Small intestine (tissue), 7 donors: ENCODE measurements around the gene LYPD6. TPM values are rescaled to one million over a fixed set of nuclear protein-coding genes. Genes with fewer than 3 reads are reported as not detected.

Experiments
- DNase-seq, 2 donors: peaks; one replicate each; pipeline versions ENCODE4 v3.0.0 to v3.0.0-alpha.2; 2013
- FAIRE-seq: peaks from 2 replicates; lab custom pipeline; 2012; peaks lifted over from hg19 to GRCh38; lab: Jason Lieb, UNC
- H3K27ac ChIP-seq, 3 donors: one replicate each; pipeline ENCODE4 v1.5.1; 2013; ENCODE audit warnings: low read length in 2 of 3, mild to moderate bottlenecking in 2 of 3, control low read depth in 1 of 3, inconsistent platforms in 1 of 3, low read depth in 1 of 3, moderate library complexity in 1 of 3
- H3K27me3 ChIP-seq, 3 donors: one replicate each; pipeline ENCODE4 v1.6.1; 2013; ENCODE audit warnings: low read length in 3 of 3, inconsistent platforms in 1 of 3; ENCODE audit not compliant: control insufficient read depth in 3 of 3, insufficient read depth in 3 of 3
- H3K36me3 ChIP-seq, 3 donors: one replicate each; pipeline ENCODE4 v1.6.1; 2013; ENCODE audit warnings: low read length in 3 of 3, inconsistent platforms in 1 of 3, low read depth in 1 of 3, mild to moderate bottlenecking in 1 of 3, moderate library complexity in 1 of 3; ENCODE audit not compliant: control insufficient read depth in 3 of 3, insufficient read depth in 2 of 3
- H3K4me1 ChIP-seq, 3 donors: one replicate each; pipeline ENCODE4 v1.6.1; 2013; ENCODE audit warnings: low read length in 2 of 3, inconsistent platforms in 1 of 3, low read depth in 1 of 3, mild to moderate bottlenecking in 1 of 3, moderate library complexity in 1 of 3; ENCODE audit not compliant: control insufficient read depth in 3 of 3, insufficient read depth in 2 of 3
- H3K4me3 ChIP-seq, 3 donors: one replicate each; pipeline ENCODE4 v1.5.1; 2013; ENCODE audit warnings: low read length in 3 of 3, control low read depth in 1 of 3, inconsistent platforms in 1 of 3, low read depth in 1 of 3, mild to moderate bottlenecking in 1 of 3, moderate library complexity in 1 of 3
- H3K9me3 ChIP-seq, 2 donors: one replicate each; pipeline ENCODE4 v1.6.1; 2013; ENCODE audit warnings: low read depth in 1 of 2, low read length in 1 of 2; ENCODE audit not compliant: control insufficient read depth in 2 of 2, insufficient read depth in 1 of 2
- WGBS, 3 donors: extraction: QIAGEN DNeasy Blood & Tissue Kit; methylation state at CpG; one replicate each; pipeline ENCODE4 v1.1.7; 2013; 5-methylcytosine and 5-hydroxymethylcytosine counted together
- polyA plus RNA-seq, 4 donors: library from polyadenylated mRNA; stranded (reverse) in 3 of 4; unstranded in 1 of 4; fragments of 200-250 nt in 3 of 4; fragments of 120-200 nt in 1 of 4; gene quantifications; one replicate each; pipeline versions ENCODE4 v1.2.1 to v1.2.3, GENCODE V29; 2013
- donor health status: healthy with polysubstance abuse.
- donor health status: control.
- donor health status: control.
- donor health status: Bipolar disorder and iron deficiency.
- donor health status: healthy.

Gene LYPD6
- polyA plus RNA-seq, 4 donors: 1.8 to 4.6 (median 2.8) TPM

DNA sequence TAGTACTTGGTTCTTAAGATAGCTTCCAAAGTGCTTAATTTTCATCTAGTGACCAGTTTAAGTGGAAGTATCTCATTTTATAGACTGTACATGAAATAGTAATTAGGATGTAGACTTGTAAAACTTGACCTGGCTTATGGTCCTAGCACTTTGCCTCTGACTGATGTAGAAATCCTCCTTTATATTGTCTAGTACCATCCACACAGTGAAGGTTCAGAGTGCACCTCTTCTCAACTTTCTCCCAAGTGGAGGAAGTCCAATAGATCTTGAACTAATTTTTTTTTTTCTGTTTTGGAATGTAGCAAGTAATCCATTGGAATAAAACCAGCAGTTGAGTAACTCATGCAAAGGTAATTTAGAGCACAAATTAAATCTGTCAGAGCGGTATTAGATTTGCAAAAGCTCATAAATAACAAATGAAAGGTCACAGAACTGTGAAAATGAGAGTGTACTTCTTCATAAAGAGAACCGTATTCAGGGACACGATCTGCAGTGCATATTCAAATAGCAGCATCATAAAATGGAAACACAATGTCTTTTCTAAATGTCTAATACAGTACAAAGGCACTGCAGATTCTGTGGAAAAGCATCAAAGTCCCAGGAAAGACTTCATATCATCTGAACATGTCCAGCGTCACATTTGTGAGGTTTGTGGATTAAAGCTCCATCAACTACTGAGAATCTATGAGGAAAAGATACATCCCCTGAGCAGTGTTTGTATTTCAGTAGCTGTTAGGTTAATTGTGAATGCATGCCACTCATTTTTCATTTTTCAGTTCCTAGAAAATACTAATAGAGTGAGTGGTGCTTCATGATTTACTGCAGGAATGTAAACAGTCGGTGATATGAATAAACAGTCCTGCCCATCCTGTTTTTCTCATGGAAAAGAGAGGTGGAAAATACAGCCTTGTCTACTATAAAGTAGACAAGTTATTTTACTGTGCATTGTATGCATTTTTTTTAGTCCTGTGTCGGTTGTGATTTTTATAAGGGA lies 100.7 kb downstream of the LYPD6 start:
- no peaks in the 10 kb centered on the region for H3K4me1 ChIP-seq
- peaks cover 0 to 9% of the 10 kb centered on the region in 2 donors for H3K9me3 ChIP-seq
- no peaks in the 10 kb centered on the region for H3K36me3 ChIP-seq
- DNase-seq: peak in 1 of 2 donors; percentile 54
- WGBS, 3 donors: 54 to 82% (median 70%) methylated on average over 6 of the region's 6 CpGs
- H3K27me3 ChIP-seq: no peaks in the 10 kb centered on the region
- no peak overlapping the region for H3K4me3 ChIP-seq
- no peak for FAIRE-seq
- H3K27ac ChIP-seq: no peak overlapping the region

DNA sequence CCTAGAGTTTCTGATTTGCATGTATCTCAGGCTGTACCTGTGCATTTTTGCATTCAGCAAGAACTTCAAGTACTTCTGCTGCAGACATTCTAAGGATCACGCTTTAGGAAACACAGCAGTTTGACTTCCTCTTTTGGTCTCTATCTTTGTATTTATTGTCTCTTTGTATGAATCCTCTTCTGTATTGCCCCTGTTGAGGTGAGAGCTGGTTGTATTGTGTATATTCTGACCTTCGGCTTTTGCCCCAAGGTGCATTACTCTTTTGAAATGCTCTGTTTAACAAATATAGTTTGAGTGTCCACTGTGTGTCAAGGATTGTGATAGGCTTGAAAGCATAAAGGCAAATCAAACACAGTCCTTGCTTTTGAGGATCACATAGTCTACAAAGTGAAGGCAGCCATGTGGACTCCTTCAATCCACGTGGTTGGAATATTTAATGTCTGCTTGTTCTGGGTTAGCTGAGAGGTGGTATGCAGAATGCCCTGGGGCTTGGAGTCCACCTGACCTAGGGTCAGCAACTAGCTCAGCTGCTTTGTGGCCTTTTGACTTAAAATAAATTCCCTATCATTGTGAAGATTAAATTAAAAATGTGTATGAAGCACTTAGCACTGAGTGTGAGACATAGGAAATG lies 108.1 kb downstream of the LYPD6 start:
- H3K4me1 ChIP-seq: no peaks in the 10 kb centered on the region
- no peak overlapping the region for H3K4me3 ChIP-seq
- no peaks in the 10 kb centered on the region for H3K36me3 ChIP-seq
- FAIRE-seq: no peak
- no peak for DNase-seq
- WGBS, 3 donors: 77 to 85% (median 79%) methylated on average over 3 of the region's 3 CpGs
- no peaks in the 10 kb centered on the region for H3K27me3 ChIP-seq
- no peak overlapping the region for H3K27ac ChIP-seq
- H3K9me3 ChIP-seq: no peaks in the 10 kb centered on the region

DNA sequence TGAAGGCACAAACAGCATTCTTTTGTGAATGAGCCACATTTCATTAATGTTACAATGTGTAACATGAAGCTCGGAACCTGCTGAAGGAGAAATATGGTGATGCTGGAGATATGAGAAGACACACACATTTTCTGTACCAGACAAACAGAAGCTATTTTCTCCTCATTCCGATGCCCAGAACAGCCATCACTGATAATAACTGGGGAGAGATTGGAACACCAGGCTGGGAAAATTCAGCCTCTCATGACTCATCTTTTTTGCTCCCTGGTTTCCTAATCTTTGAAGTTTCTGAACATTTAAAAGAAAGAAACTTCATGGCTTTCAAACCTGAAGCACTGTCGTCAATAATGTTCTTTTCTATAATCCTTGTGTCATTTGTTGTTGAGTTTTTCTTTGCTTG lies 110.9 kb downstream of the LYPD6 start:
- DNase-seq: no peak
- 90 to 95% (median 91%) methylated on average over 3 of the region's 3 CpGs for WGBS, 3 donors
- H3K9me3 ChIP-seq: no peaks in the 10 kb centered on the region
- H3K4me3 ChIP-seq: no peak overlapping the region
- no peaks in the 10 kb centered on the region for H3K27me3 ChIP-seq
- H3K36me3 ChIP-seq: no peaks in the 10 kb centered on the region
- no peaks in the 10 kb centered on the region for H3K4me1 ChIP-seq
- no peak overlapping the region for H3K27ac ChIP-seq
- FAIRE-seq: no peak

- Histone ChIP-seq H3K9me3 (no peaks in the 10 kb centered on the region), H3K4me3 (no peak overlapping the region), H3K36me3 (no peaks in the 10 kb centered on the region), H3K27ac (no peak overlapping the region), H3K4me1 (no peaks in the 10 kb centered on the region), H3K27me3 (no peaks in the 10 kb centered on the region)
- FAIRE-seq: no peak
- 82 to 90% (median 85%) methylated on average over 4 of the region's 4 CpGs for WGBS, 3 donors
- no peak for DNase-seq
Measured at GRCh38 chr2:149442346-149442745, 112.0 kb downstream of the LYPD6 start.

DNA sequence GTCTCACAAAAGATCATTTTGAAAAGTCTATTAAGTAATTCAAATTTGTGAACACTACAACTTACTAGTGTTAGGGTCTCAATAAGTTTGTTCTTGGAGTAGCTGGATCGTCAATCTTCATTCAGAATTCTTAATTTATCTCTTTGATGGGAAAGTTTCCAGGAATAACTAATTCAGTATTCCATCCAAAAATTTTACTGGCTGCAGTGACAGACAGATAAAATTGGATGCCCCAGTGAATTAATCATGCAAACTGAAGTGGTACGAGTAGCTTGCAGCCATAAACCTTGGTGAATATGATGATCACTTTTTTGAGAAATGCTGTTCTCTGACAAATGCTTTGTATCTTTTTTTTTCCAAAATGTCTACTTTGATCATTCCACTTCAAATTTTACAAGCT lies 112.8 kb downstream of the LYPD6 start:
- Histone ChIP-seq H3K4me3 (no peak overlapping the region), H3K36me3 (no peaks in the 10 kb centered on the region), H3K27me3 (no peaks in the 10 kb centered on the region), H3K27ac (no peak overlapping the region), H3K9me3 (no peaks in the 10 kb centered on the region), H3K4me1 (no peaks in the 10 kb centered on the region)
- DNase-seq (no peak), FAIRE-seq (no peak)
- 68 to 88% (median 82%) methylated on average over 2 of the region's 2 CpGs for WGBS, 3 donors

DNA sequence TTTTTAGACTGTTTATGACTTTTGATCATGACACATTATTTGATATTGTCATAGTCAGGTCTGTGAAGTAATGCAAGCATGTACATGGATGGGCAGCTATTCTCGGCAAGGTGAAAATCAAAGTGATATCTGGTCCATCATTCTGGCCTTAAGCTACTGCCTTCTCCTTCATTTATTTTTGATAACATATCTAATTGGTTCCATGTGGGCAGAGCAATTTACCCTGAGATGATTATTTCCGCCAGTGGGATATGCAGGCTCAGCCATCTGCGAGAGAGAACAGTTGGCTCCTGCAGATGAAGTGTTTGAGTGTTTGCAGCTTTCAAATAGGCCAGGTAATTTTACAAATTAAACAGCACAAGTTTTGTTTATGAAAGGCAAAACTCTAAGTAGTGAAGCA lies 116.4 kb downstream of the LYPD6 start:
- no peak for DNase-seq

DNA sequence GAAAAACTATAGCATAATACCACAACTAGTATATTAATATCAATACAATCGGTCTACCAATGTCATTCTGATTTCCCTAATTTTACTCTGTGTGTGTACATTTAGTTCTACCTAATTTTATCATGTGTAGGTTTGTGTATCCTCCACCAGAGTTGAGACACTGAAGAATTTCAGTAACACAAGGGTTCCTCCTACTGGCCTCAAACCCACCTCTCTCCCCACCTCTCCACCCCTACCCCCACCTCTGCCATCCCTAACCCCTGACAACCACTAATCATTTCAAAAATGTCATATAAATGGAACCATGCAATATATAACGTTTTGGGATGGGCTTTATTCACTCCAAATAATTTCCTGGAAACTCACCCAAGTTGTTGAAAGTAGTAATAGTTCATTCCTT lies 117.9 kb downstream of the LYPD6 start:
- FAIRE-seq (no peak), DNase-seq (no peak)
- Histone ChIP-seq H3K36me3 (peaks cover 0 to 3% (median 0%) of the 10 kb centered on the region in 3 donors), H3K27me3 (no peaks in the 10 kb centered on the region), H3K27ac (no peak overlapping the region), H3K4me3 (no peak overlapping the region), H3K4me1 (no peaks in the 10 kb centered on the region), H3K9me3 (no peaks in the 10 kb centered on the region)
- 77 to 89% (median 78%) methylated on average over 2 of the region's 2 CpGs for WGBS, 3 donors

More for the DNA sequence above, 116.4 kb downstream of the LYPD6 start:
- FAIRE-seq: no peak
- Histone ChIP-seq H3K27ac (no peak overlapping the region), H3K9me3 (no peaks in the 10 kb centered on the region), H3K4me3 (no peak overlapping the region), H3K36me3 (peaks cover 0 to 3% (median 0%) of the 10 kb centered on the region in 3 donors), H3K27me3 (no peaks in the 10 kb centered on the region), H3K4me1 (no peaks in the 10 kb centered on the region)
- 89 to 95% (median 91%) methylated on average over 3 of the region's 3 CpGs for WGBS, 3 donors

GRCh38 chr2:149449017-149449416 lies 118.6 kb downstream of the LYPD6 start:
- no peak for DNase-seq
- WGBS, 3 donors: 82 to 93% (median 84%) methylated on average over 5 of the region's 5 CpGs
- Histone ChIP-seq H3K9me3 (no peaks in the 10 kb centered on the region), H3K27ac (no peak overlapping the region), H3K4me1 (no peaks in the 10 kb centered on the region), H3K4me3 (no peak overlapping the region), H3K27me3 (no peaks in the 10 kb centered on the region), H3K36me3 (peaks cover 0 to 3% (median 0%) of the 10 kb centered on the region in 3 donors)
- FAIRE-seq: no peak
